ENCODE data around the gene CLDN9.

CLDN9 gene, protein sequence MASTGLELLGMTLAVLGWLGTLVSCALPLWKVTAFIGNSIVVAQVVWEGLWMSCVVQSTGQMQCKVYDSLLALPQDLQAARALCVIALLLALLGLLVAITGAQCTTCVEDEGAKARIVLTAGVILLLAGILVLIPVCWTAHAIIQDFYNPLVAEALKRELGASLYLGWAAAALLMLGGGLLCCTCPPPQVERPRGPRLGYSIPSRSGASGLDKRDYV

GRCh38 chr16:3012828-3013420 is at the start of gene CLDN9:
TSS of gene CLDN9 (plus strand) at chr16:3012923. CDS start at chr16:3013363, 440 bp downstream.
- H3K27ac ChIP-seq, result no peak within 1 kb of the TSS
- TF ChIP-seq ZFX (IDR thresholded peaks at IDR 0.05; ENCODE audit: borderline replicate concordance), result no peak
- no peak for TF ChIP-seq CTCF (IDR thresholded peaks at IDR 0.05)

GRCh38 chr16:2963074-2963722 is 49.5 kb upstream of the CLDN9 start:
- peak overlapping the region; percentile 99 for H3K27ac ChIP-seq
- TF ChIP-seq CTCF (IDR thresholded peaks at IDR 0.05) (no peak), ZFX (IDR thresholded peaks at IDR 0.05; ENCODE audit: borderline replicate concordance) (no peak)

DNA sequence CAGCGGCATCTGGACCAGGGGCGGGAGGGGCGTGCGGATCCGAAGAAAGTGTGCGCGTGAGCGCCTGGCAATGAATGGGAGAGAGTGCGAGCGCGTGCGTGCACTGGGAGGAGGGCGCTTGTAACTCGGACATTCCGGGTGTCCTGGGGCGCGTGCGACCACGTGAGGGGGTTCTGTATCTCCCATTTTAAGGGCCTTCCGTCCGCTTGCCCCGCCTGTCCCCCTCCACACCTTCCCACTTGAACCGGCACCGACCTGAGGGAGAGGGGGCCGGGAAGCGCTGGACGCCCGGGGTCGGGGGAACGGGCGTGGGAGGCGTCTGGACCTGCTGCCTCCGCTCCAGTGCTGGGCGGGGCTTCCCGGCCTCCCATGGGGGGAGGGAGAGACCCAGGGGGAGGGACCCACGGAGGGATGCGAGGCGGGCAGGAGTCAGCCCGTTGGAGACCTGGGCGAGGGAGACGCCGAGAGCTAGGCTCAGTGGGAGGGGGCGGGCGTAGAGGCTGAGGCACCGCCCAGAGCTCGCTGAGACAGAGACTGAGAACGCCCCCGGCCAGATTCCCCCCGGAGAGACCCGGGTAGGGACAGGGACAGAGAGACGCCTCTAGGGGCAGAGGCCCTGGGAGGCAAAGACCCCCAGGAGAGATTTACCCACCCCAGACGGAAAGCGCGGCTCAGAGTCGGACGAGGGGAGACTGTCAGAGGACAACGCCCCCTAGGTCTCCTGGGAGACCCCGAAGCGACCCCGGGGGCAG is 48.8 kb upstream of the CLDN9 start, which contains the start of gene KREMEN2:
Gene KREMEN2, plus strand, starts transcription at position 553 of the 752 bp plus-strand sequence. CDS start 246 bp downstream, outside the sequence.
- peak within 1 kb of the TSS; percentile 99 for H3K27ac ChIP-seq
- peak; percentile 34 for TF ChIP-seq CTCF (IDR thresholded peaks at IDR 0.05)
- no peak for TF ChIP-seq ZFX (IDR thresholded peaks at IDR 0.05; ENCODE audit: borderline replicate concordance)

- no peak for TF ChIP-seq ZFX (IDR thresholded peaks at IDR 0.05; ENCODE audit: borderline replicate concordance)
- TF ChIP-seq CTCF (IDR thresholded peaks at IDR 0.05), result peak; percentile 12
- peak overlapping the region; percentile 99 for H3K27ac ChIP-seq
Measured at GRCh38 chr16:2964475-2965336, 48.0 kb upstream of the CLDN9 start.

- H3K27ac ChIP-seq, result peak overlapping the region; percentile 99
- TF ChIP-seq ZFX (IDR thresholded peaks at IDR 0.05; ENCODE audit: borderline replicate concordance), result no peak
- no peak for TF ChIP-seq CTCF (IDR thresholded peaks at IDR 0.05)
Measured at GRCh38 chr16:2966043-2966807, 46.5 kb upstream of the CLDN9 start.

- TF ChIP-seq CTCF (IDR thresholded peaks at IDR 0.05) (peak; percentile 38), ZFX (IDR thresholded peaks at IDR 0.05; ENCODE audit: borderline replicate concordance) (no peak)
- peak overlapping the region; percentile 99 for H3K27ac ChIP-seq
Measured at GRCh38 chr16:2966808-2967191, 45.9 kb upstream of the CLDN9 start.
